Psoas muscle (tissue), 8 donors: ENCODE data around the gene MX2. TPM values are rescaled to one million over a fixed set of nuclear protein-coding genes. Genes with fewer than 3 reads are reported as not detected.

Experiments
- ATAC-seq, 4 donors: fragments of 200-7000 bp; cut with Tn5 transposase; one replicate each; pipeline ENCODE4 v1.9.1; 2020; ENCODE audit warnings: moderate library complexity in 3 of 4, mild to moderate bottlenecking in 2 of 4
- DNase-seq, 2 donors: peaks; one replicate each; pipeline ENCODE4 v3.0.0-alpha.2; 2020
- H3K27ac ChIP-seq: fragments of 200-600 bp; one replicate; pipeline ENCODE4 v1.8.0; 2022
- H3K27me3 ChIP-seq, 3 donors: fragments of 200-600 bp in 1 of 3; one replicate each; pipeline versions ENCODE4 v1.6.1 to v1.8.0; 2013 to 2022; ENCODE audit warnings: low read length in 2 of 3, mild to moderate bottlenecking in 2 of 3, moderate library complexity in 1 of 3; ENCODE audit not compliant: insufficient read depth in 3 of 3
- H3K36me3 ChIP-seq, 2 donors: fragments of 200-600 bp in 1 of 2; one replicate each; pipeline versions ENCODE4 v1.6.1 to v1.8.0; 2013 to 2022; ENCODE audit warnings: low read depth in 1 of 2, mild to moderate bottlenecking in 1 of 2, moderate library complexity in 1 of 2; ENCODE audit not compliant: insufficient read depth in 1 of 2
- H3K4me1 ChIP-seq: fragments of 200-600 bp; one replicate; pipeline ENCODE4 v1.8.0; 2022
- H3K4me3 ChIP-seq: fragments of 200-600 bp; one replicate; pipeline ENCODE4 v1.8.0; 2022; ENCODE audit warnings: mild to moderate bottlenecking
- H3K9me3 ChIP-seq: fragments of 200-600 bp; one replicate; pipeline ENCODE4 v1.8.0; 2022
- CTCF ChIP-seq: fragments of 200-600 bp; IDR thresholded peaks from one replicate; pipeline ENCODE4 v1.8.0; 2022; ENCODE audit warnings: antibody characterized with exemption
- WGBS, 3 donors: extraction: QIAGEN DNeasy Blood & Tissue Kit; methylation state at CpG; one replicate each; pipeline versions ENCODE4 v1.1.6 to v1.1.7; 2013; 5-methylcytosine and 5-hydroxymethylcytosine counted together
- intact Hi-C, 2 donors: fragments of 100-400 bp; cut with DNase I; formaldehyde crosslinking; loops; one replicate each; pipeline versions ENCODE4 v1.11.0 to v1.14.2; 2022
- polyA plus RNA-seq, 3 donors: library from polyadenylated mRNA; stranded (reverse); fragments of 200-250 nt; gene quantifications; one replicate each; pipeline ENCODE4 v1.2.3, GENCODE V29; 2013
- total RNA-seq, 4 donors: library from RNA; stranded (reverse); fragmentation: NEBNext Ultra II Directional in 2 of 4; extraction: Animal tissue kit (Norgen Biotek cat#: 25700) in 2 of 4; gene quantifications; one replicate each; pipeline versions ENCODE4 v1.2.1 to v1.2.4, GENCODE V29; 2021 to 2023
- donor health status: healthy with polysubstance abuse.
- donor health status: DM: no; HTN: no; CAD: no; lungs with moderate emphysema.
- donor health status: Bipolar disorder and iron deficiency.
- donor health status: healthy.
- donor health status: DM: yes; HTN: yes; CAD: no.
- donor health status: DM: no; HTN: no; CAD: no.
- donor health status: DM: no; HTN: no; CAD: no.
- donor health status: DM: yes; HTN: yes; CAD: no.

MX2 gene
- total and polyA plus RNA-seq, 7 donors = 1.2 to 3.6 (median 2.7) TPM

GRCh38 chr21:41379901-41380300 is 18.1 kb downstream of the MX2 start:
- ATAC-seq = no peak

GRCh38 chr21:41381731-41382130 is 19.9 kb downstream of the MX2 start:
- ATAC-seq = no peak
- no peaks in the 10 kb centered on the region for H3K9me3 ChIP-seq
- intact Hi-C loops = no loop called here
- no peaks in the 10 kb centered on the region for H3K36me3 ChIP-seq
- H3K4me1 ChIP-seq = no peaks in the 10 kb centered on the region
- DNase-seq = no peak
- no peak overlapping the region for H3K4me3 ChIP-seq
- no peak overlapping the region for H3K27ac ChIP-seq
- peaks cover 0 to 2% (median 0%) of the 10 kb centered on the region in 3 donors for H3K27me3 ChIP-seq
- no peak for TF ChIP-seq CTCF

More at GRCh38 chr21:41379901-41380300, 18.1 kb downstream of the MX2 start:
- H3K9me3 ChIP-seq = no peaks in the 10 kb centered on the region
- no peak for TF ChIP-seq CTCF
- H3K4me1 ChIP-seq = no peaks in the 10 kb centered on the region
- intact Hi-C loops = no loop called here
- DNase-seq = no peak
- H3K27ac ChIP-seq = no peak overlapping the region
- peaks cover 0 to 2% (median 0%) of the 10 kb centered on the region in 3 donors for H3K27me3 ChIP-seq
- 89 to 92% (median 90%) methylated on average over 12 of the region's 12 CpGs for WGBS, 3 donors
- H3K36me3 ChIP-seq = no peaks in the 10 kb centered on the region
- no peak overlapping the region for H3K4me3 ChIP-seq

- ATAC-seq (peak in 2 of 4 donors; percentile 48 to 68), DNase-seq (no peak)
- 60 to 63% (median 61%) methylated on average over 14 of the region's 14 CpGs for WGBS, 3 donors
- no peak for TF ChIP-seq CTCF
- Histone ChIP-seq H3K36me3 (no peaks in the 10 kb centered on the region), H3K4me1 (no peaks in the 10 kb centered on the region), H3K27me3 (no peaks in the 10 kb centered on the region), H3K4me3 (no peak overlapping the region), H3K9me3 (no peaks in the 10 kb centered on the region), H3K27ac (peak overlapping the region; percentile 23)
- intact Hi-C loops = no loop called here
Measured at GRCh38 chr21:41387042-41387819, 25.4 kb downstream of the MX2 start.

- WGBS, 3 donors = 75 to 79% (median 78%) methylated on average over 8 of the region's 8 CpGs
Measured at GRCh38 chr21:41387824-41388223, 26.0 kb downstream of the MX2 start.

More at GRCh38 chr21:41387824-41388223, 26.0 kb downstream of the MX2 start:
- Histone ChIP-seq H3K36me3 (no peaks in the 10 kb centered on the region), H3K9me3 (no peaks in the 10 kb centered on the region), H3K27me3 (no peaks in the 10 kb centered on the region), H3K4me3 (no peak overlapping the region), H3K4me1 (no peaks in the 10 kb centered on the region), H3K27ac (no peak overlapping the region)
- ATAC-seq (no peak), DNase-seq (no peak)
- intact Hi-C loops = no loop called here
- no peak for TF ChIP-seq CTCF
